ENCODE data around the gene MROH8.

- no peak for TF ChIP-seq CTCF (IDR thresholded peaks at IDR 0.05)
- no peak for TF ChIP-seq POLR2AphosphoS5 (IDR thresholded peaks at IDR 0.05; ENCODE audit: low read depth, low read length)
- no peak for TF ChIP-seq REST (IDR thresholded peaks at IDR 0.05; ENCODE audit: insufficient read depth in 1 of 2, low read depth in 2 of 2, low read length in 1 of 2)
These were observed 16.7 kb downstream of the MROH8 start for GRCh38 chr20:37162646-37163045.

Data from Panc1 (cell line).